K562 (cell line): ENCODE measurements around the gene LAPTM4A. TPM values are rescaled to one million over a fixed set of nuclear protein-coding genes. Genes with fewer than 3 reads are reported as not detected.

Experiments
- ATAC-seq: fragments of 200-7000 bp; cut with Tn5 transposase; 3 replicates; pipeline ENCODE4 v1.9.1; 2020; ENCODE audit warnings: moderate library complexity
- BruUV-seq: library from RNA; stranded (reverse); fragments of 400-500 nt; replicated peaks from 2 replicates; lab custom pipeline; 2021; lab: Mats Ljungman, UMichigan
- CTCF ChIA-PET: fragments of 300-600 bp; formaldehyde crosslinking; extraction: SDS; loops from one replicate; lab custom pipeline; 2021; ENCODE audit warnings: low intra/inter-chr PET ratio; lab: Yijun Ruan, JAX
- POLR2A ChIA-PET: fragments of 300-600, 350-650 bp; sonication (Branson Sonifier 250); formaldehyde crosslinking; extraction: SDS; loops from one replicate; lab custom pipeline; 2021; ENCODE audit warnings: antibody characterized with exemption, inconsistent platforms; lab: Yijun Ruan, JAX
- DNase-seq, 4 experiments: peaks; one replicate each; pipeline versions ENCODE4 v3.0.0 to v3.0.0-alpha.2; 2011 to 2018; ENCODE audit warnings: low spot score in 3 of 4, mixed read lengths in 3 of 4; ENCODE audit errors: extremely low read depth in 1 of 4
- FAIRE-seq: peaks from 2 replicates; lab custom pipeline; 2011; peaks lifted over from hg19 to GRCh38; lab: Jason Lieb, UNC
- H2AFZ ChIP-seq: 2 replicates; pipeline ENCODE4 v1.6.0; 2011; ENCODE audit warnings: low read depth, low read length, control low read depth, inconsistent platforms
- H3K27ac ChIP-seq: fragments of 200-600 bp; 3 replicates; pipeline ENCODE4 v1.8.0; 2011; ENCODE audit warnings: low read depth, mild to moderate bottlenecking, control low read depth, inconsistent platforms, low read length, moderate library complexity, mixed read lengths; ENCODE audit errors: extremely low read depth
- H3K27me3 ChIP-seq, 2 experiments: fragments of 300-600 bp in 1 of 2; 2 replicates in 1 of 2; 3 replicates in 1 of 2; pipeline versions ENCODE4 v1.6.0 to v1.8.0; 2011; ENCODE audit warnings: inconsistent platforms in 2 of 2, low read length in 2 of 2, mild to moderate bottlenecking in 1 of 2, mixed read lengths in 1 of 2, moderate library complexity in 1 of 2; ENCODE audit not compliant: control insufficient read depth in 2 of 2, insufficient read depth in 2 of 2
- H3K36me3 ChIP-seq: fragments of 300-600 bp; 3 replicates; pipeline ENCODE4 v1.8.0; 2011; ENCODE audit warnings: mild to moderate bottlenecking, low read length, inconsistent platforms; ENCODE audit not compliant: control insufficient read depth, insufficient read depth
- H3K4me1 ChIP-seq, 2 experiments: fragments of 200-600 bp in 1 of 2; replicated peaks in 1 of 2; 2 replicates in 1 of 2; 3 replicates in 1 of 2; pipeline versions ENCODE4 v1.5.1 to v1.8.0; 2011; ENCODE audit warnings: inconsistent platforms in 2 of 2, low read length in 2 of 2, mild to moderate bottlenecking in 1 of 2, mixed read lengths in 1 of 2, moderate library complexity in 1 of 2; ENCODE audit not compliant: control insufficient read depth in 2 of 2, insufficient read depth in 2 of 2
- H3K4me2 ChIP-seq: 2 replicates; pipeline ENCODE4 v1.6.1; 2011; ENCODE audit warnings: low read length, control low read depth, inconsistent platforms, mixed read lengths; ENCODE audit not compliant: insufficient read depth
- H3K4me3 ChIP-seq: fragments of 200-600 bp; sonication (generic), shearing (Covaris generic); 2 replicates; pipeline ENCODE4 v1.5.1; 2016; ENCODE audit warnings: control low read depth, inconsistent platforms
- H3K79me2 ChIP-seq: fragments of 200-600 bp; 3 replicates; pipeline ENCODE4 v1.8.0; 2011; ENCODE audit warnings: low read length, inconsistent platforms; ENCODE audit not compliant: control insufficient read depth, insufficient read depth
- H3K9ac ChIP-seq, 2 experiments: 2 replicates each; pipeline versions ENCODE4 v1.6.0 to v1.6.1; 2011; ENCODE audit warnings: low read depth in 2 of 2, low read length in 2 of 2, control low read depth in 1 of 2, inconsistent platforms in 1 of 2, mild to moderate bottlenecking in 1 of 2, mixed read lengths in 1 of 2; ENCODE audit not compliant: insufficient read depth in 1 of 2
- H3K9me1 ChIP-seq: one replicate; pipeline ENCODE4 v1.6.0; 2011; ENCODE audit warnings: inconsistent platforms, mild to moderate bottlenecking, low read length, moderate library complexity; ENCODE audit not compliant: control insufficient read depth, insufficient read depth
- H3K9me3 ChIP-seq: replicated peaks from 2 replicates; pipeline ENCODE4 v1.5.1; 2011; ENCODE audit warnings: low read depth, low read length, inconsistent platforms; ENCODE audit not compliant: control insufficient read depth, insufficient read depth
- H4K20me1 ChIP-seq: replicated peaks from 2 replicates; pipeline ENCODE4 v1.6.1; 2011; ENCODE audit warnings: low read length, inconsistent platforms, mixed read lengths; ENCODE audit not compliant: control insufficient read depth, insufficient read depth
- DNMT1 ChIP-seq: fragments of 450-650 bp; IDR thresholded peaks from 2 replicates; pipeline ENCODE4 v1.6.1; 2016; ENCODE audit warnings: antibody characterized with exemption, mild to moderate bottlenecking
- ELF4 ChIP-seq: fragments of 450-650 bp; formaldehyde crosslinking; IDR thresholded peaks from 2 replicates; pipeline ENCODE4 v1.4.0; 2022; ENCODE audit warnings: missing genetic modification characterization
- HNRNPK ChIP-seq: fragments of 200-400 bp; formaldehyde crosslinking; IDR thresholded peaks from one replicate; pipeline ENCODE4 v1.6.1; 2018; ENCODE audit warnings: mild to moderate bottlenecking, low read depth, low read length; ENCODE audit not compliant: poor library complexity, severe bottlenecking
- PHB ChIP-seq: fragments of 250-450 bp; sonication (Bioruptor Pico); IDR thresholded peaks from 2 replicates; pipeline ENCODE4 v1.5.0; 2021
- ZNF778 ChIP-seq: fragments of 450-650 bp; formaldehyde crosslinking; IDR thresholded peaks from 2 replicates; pipeline ENCODE4 v1.4.0; 2020; ENCODE audit warnings: mild to moderate bottlenecking, moderate library complexity
- WGBS: fragments of 100-300 bp; shearing (Covaris generic); methylation state at CpG from one replicate; pipeline ENCODE4 v1.1.6; 2016; ENCODE audit warnings: low coverage, mixed read lengths; ENCODE audit not compliant: insufficient coverage; ENCODE audit errors: missing lambda C conversion rate; 5-methylcytosine and 5-hydroxymethylcytosine counted together
- in situ Hi-C: fragments of 300-500 bp; cut with MboI; formaldehyde crosslinking; loops from 4 replicates; pipeline ENCODE4 v1.15.0; 2018; ENCODE audit warnings: inconsistent platforms, mixed read lengths
- intact Hi-C: fragments of 100-400 bp; cut with micrococcal nuclease; formaldehyde crosslinking; loops from 2 replicates; pipeline ENCODE4 v1.14.2; 2022
- polyA plus RNA-seq, 8 experiments: library from polyadenylated mRNA; depleted of rRNA in 4 of 8; stranded (reverse) in 5 of 8; unstranded in 3 of 8; fragments of >200 nt; fragmentation: Nextera tagmentation in 2 of 8; fragmentation: Illumina TruSeq in 1 of 8; extraction: Ambion mirVana in 2 of 8; extraction: Trizol in 1 of 8; gene quantifications; 2 replicates each; pipeline versions ENCODE4 v1.2.1 to v1.2.3, GENCODE V29; 2011 to 2014; ENCODE audit warnings: inconsistent platforms in 1 of 8, missing spikeins in 1 of 8
- total RNA-seq, 7 experiments: library from RNA; depleted of rRNA in 6 of 7; stranded (reverse); fragments of >200 nt in 6 of 7; fragmentation: Illumina TruSeq in 2 of 7; extraction: Trizol in 2 of 7; gene quantifications; 2 replicates each; pipeline versions ENCODE4 v1.2.1 to v1.2.3, GENCODE V29; 2011 to 2021; ENCODE audit warnings: low replicate concordance in 1 of 7
- TF ChIP-seq, protein P1 (sequence below), 2 experiments: fragments of 450-650 bp in 1 of 2; sonication (generic) in 1 of 2; formaldehyde crosslinking in 1 of 2; IDR thresholded peaks; 2 replicates each; pipeline versions ENCODE4 v1.7.1 to v1.9.0; 2016 to 2022; ENCODE audit warnings: inconsistent platforms in 1 of 2, mild to moderate bottlenecking in 1 of 2, missing genetic modification reagents in 1 of 2
- TF ChIP-seq, protein P2 (sequence below): fragments of 150-350 bp; conservative IDR thresholded peaks from 2 replicates; pipeline ENCODE4 v1.6.1; 2014; ENCODE audit warnings: low read length

Gene LAPTM4A
- total and polyA plus RNA-seq, 9 of the 15 experiments (the other 6 are each of a cell fraction or from before 2014, with no cell fraction given), result 13.4 to 157 (median 50.1) TPM

DNA sequence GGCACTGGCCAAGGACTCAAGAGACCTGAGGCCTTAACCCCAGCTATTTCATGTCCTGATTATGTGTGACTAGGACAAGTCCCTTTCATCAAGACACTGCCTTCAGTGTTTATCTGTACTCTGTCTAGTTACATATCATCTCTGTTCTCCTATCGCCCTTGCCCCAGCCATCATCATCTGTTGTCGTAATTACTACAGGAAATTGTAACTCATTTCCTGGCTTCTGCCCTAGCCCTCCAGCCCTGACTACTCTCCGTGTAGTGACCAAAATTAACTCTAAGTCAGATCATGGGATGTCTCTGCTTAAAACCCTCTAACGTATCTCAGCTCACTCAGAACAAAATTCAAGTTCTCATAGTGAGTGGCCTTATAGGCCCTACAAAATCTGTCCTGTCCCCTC is 49.3 kb upstream of the LAPTM4A start:
- Histone ChIP-seq H3K4me1 (no peaks in the 10 kb centered on the region), H3K9me3 (no peaks in the 10 kb centered on the region; the same call in 1 of the 2 replicates), H3K79me2 (no peaks in the 10 kb centered on the region), H3K27ac (no peak overlapping the region), H3K4me3 (no peak overlapping the region), H2AFZ (no peak overlapping the region), H4K20me1 (no peaks in the 10 kb centered on the region), H3K27me3 (peaks cover 0 to 7% of the 10 kb centered on the region in 2 experiments; a peak in 1 of 5 replicates), H3K4me2 (no peak overlapping the region), H3K36me3 (no peaks in the 10 kb centered on the region), H3K9ac (no peak overlapping the region), H3K9me1 (no peaks in the 10 kb centered on the region)
- ChIA-PET CTCF (interaction anchor here (0.8 kb wide), 1 partner anchor 144 kb away, joined by 3 read pairs; no protein-coding TSS in a partner anchor), POLR2A (no interaction called here)
- intact Hi-C loops, result loop anchor here (2.0 to 10.0 kb wide), 2 partner anchors 190 to 324 kb away; no protein-coding TSS in a partner anchor
- WGBS, result 11% methylated on average over 4 of the region's 4 CpGs
- BruUV-seq, result no TSS peak
- no peak for FAIRE-seq
- no peak for ATAC-seq
- DNase-seq, result no peak
- in situ Hi-C loops, result loop anchor here (5.0 kb wide), 1 partner anchor 138 kb away; no protein-coding TSS in a partner anchor
- TF ChIP-seq, protein P1, sequence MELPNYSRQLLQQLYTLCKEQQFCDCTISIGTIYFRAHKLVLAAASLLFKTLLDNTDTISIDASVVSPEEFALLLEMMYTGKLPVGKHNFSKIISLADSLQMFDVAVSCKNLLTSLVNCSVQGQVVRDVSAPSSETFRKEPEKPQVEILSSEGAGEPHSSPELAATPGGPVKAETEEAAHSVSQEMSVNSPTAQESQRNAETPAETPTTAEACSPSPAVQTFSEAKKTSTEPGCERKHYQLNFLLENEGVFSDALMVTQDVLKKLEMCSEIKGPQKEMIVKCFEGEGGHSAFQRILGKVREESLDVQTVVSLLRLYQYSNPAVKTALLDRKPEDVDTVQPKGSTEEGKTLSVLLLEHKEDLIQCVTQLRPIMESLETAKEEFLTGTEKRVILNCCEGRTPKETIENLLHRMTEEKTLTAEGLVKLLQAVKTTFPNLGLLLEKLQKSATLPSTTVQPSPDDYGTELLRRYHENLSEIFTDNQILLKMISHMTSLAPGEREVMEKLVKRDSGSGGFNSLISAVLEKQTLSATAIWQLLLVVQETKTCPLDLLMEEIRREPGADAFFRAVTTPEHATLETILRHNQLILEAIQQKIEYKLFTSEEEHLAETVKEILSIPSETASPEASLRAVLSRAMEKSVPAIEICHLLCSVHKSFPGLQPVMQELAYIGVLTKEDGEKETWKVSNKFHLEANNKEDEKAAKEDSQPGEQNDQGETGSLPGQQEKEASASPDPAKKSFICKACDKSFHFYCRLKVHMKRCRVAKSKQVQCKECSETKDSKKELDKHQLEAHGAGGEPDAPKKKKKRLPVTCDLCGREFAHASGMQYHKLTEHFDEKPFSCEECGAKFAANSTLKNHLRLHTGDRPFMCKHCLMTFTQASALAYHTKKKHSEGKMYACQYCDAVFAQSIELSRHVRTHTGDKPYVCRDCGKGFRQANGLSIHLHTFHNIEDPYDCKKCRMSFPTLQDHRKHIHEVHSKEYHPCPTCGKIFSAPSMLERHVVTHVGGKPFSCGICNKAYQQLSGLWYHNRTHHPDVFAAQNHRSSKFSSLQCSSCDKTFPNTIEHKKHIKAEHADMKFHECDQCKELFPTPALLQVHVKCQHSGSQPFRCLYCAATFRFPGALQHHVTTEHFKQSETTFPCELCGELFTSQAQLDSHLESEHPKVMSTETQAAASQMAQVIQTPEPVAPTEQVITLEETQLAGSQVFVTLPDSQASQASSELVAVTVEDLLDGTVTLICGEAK (IDR thresholded peaks at IDR 0.05), result no peak
- TF ChIP-seq, protein P1 (CRISPR knock-in tag; IDR thresholded peaks at IDR 0.05), result no peak
- TF ChIP-seq ELF4 (CRISPR knock-in tag) (no peak), DNMT1 (no peak), ZNF778 (CRISPR knock-in tag) (no peak), PHB (CRISPR knock-in tag) (no peak), HNRNPK (no peak)
- TF ChIP-seq, protein P2, sequence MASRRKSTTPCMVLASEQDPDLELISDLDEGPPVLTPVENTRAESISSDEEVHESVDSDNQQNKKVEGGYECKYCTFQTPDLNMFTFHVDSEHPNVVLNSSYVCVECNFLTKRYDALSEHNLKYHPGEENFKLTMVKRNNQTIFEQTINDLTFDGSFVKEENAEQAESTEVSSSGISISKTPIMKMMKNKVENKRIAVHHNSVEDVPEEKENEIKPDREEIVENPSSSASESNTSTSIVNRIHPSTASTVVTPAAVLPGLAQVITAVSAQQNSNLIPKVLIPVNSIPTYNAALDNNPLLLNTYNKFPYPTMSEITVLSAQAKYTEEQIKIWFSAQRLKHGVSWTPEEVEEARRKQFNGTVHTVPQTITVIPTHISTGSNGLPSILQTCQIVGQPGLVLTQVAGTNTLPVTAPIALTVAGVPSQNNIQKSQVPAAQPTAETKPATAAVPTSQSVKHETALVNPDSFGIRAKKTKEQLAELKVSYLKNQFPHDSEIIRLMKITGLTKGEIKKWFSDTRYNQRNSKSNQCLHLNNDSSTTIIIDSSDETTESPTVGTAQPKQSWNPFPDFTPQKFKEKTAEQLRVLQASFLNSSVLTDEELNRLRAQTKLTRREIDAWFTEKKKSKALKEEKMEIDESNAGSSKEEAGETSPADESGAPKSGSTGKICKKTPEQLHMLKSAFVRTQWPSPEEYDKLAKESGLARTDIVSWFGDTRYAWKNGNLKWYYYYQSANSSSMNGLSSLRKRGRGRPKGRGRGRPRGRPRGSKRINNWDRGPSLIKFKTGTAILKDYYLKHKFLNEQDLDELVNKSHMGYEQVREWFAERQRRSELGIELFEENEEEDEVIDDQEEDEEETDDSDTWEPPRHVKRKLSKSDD, result no peak
